Stimulated activated CD8-positive, alpha-beta memory T cell treated with anti-CD3 and anti-CD28 coated beads, Interleukin-12 subunit alpha, Interleukin-12 subunit beta, amount 100 ng/mL, for 4 hours (primary cell): ENCODE results near the gene LRRC3.

Experiments used
- DNase-seq: peaks from one replicate; pipeline ENCODE4 v3.0.0-alpha.2; 2020; ENCODE audit warnings: low read depth

LRRC3 gene

GRCh38 chr21:44478124-44478800 lies 23.0 kb downstream of the LRRC3 start:
- DNase-seq: no peak

GRCh38 chr21:44478801-44479167 lies 23.5 kb downstream of the LRRC3 start:
- no peak for DNase-seq

GRCh38 chr21:44479556-44480199 lies 24.4 kb downstream of the LRRC3 start:
- peak; percentile 13 for DNase-seq

- no peak for DNase-seq
These were observed 25.1 kb downstream of the LRRC3 start for GRCh38 chr21:44480200-44481053.

GRCh38 chr21:44482581-44483287 lies 27.4 kb downstream of the LRRC3 start:
- DNase-seq: no peak

- DNase-seq: no peak
These were observed 28.3 kb downstream of the LRRC3 start for GRCh38 chr21:44483288-44484237.

- DNase-seq: no peak
These were observed 29.4 kb downstream of the LRRC3 start for GRCh38 chr21:44484498-44485253.

GRCh38 chr21:44485254-44485793 lies 30.0 kb downstream of the LRRC3 start:
- peak; percentile 9 for DNase-seq

GRCh38 chr21:44485796-44486195 lies 30.5 kb downstream of the LRRC3 start:
- no peak for DNase-seq

GRCh38 chr21:44486302-44486701 lies 31.0 kb downstream of the LRRC3 start:
- no peak for DNase-seq

GRCh38 chr21:44487831-44488230 lies 32.5 kb downstream of the LRRC3 start:
- DNase-seq: no peak

- DNase-seq: no peak
These were observed 34.7 kb downstream of the LRRC3 start for GRCh38 chr21:44489962-44490361.

- no peak for DNase-seq
These were observed 35.1 kb downstream of the LRRC3 start for GRCh38 chr21:44490405-44490804.

- no peak for DNase-seq
These were observed 35.5 kb downstream of the LRRC3 start for GRCh38 chr21:44490816-44491215.

- no peak for DNase-seq
These were observed 37.5 kb downstream of the LRRC3 start for GRCh38 chr21:44492567-44493385.

GRCh38 chr21:44494418-44494817 lies 39.1 kb downstream of the LRRC3 start:
- no peak for DNase-seq

- DNase-seq: no peak
These were observed 39.6 kb downstream of the LRRC3 start for GRCh38 chr21:44494956-44495355.

- no peak for DNase-seq
These were observed 40.6 kb downstream of the LRRC3 start for GRCh38 chr21:44495611-44496563.
